HepG2 (cell line): ENCODE data around the gene CTIF. TPM values are rescaled to one million over a fixed set of nuclear protein-coding genes. Genes with fewer than 3 reads are reported as not detected.

Experiments used
- BATF2 ChIP-seq: sonication (generic); formaldehyde crosslinking; IDR thresholded peaks from 2 replicates; pipeline ENCODE4 v1.8.0; 2022; ENCODE audit warnings: mild to moderate bottlenecking, missing genetic modification reagents, moderate library complexity
- CTCF ChIP-seq: sonication (generic); formaldehyde crosslinking; IDR thresholded peaks from 2 replicates; pipeline ENCODE4 v1.5.0; 2020; ENCODE audit warnings: mild to moderate bottlenecking, missing genetic modification reagents, moderate library complexity
- FOXJ3 ChIP-seq: sonication (generic); formaldehyde crosslinking; IDR thresholded peaks from 2 replicates; pipeline ENCODE4 v1.4.0; 2020; ENCODE audit warnings: missing genetic modification reagents, mild to moderate bottlenecking, borderline replicate concordance
- POGK ChIP-seq: sonication (generic); formaldehyde crosslinking; conservative IDR thresholded peaks from 2 replicates; pipeline ENCODE4 v1.8.0; 2022; ENCODE audit warnings: mild to moderate bottlenecking, moderate library complexity, missing genetic modification reagents
- SAFB2 ChIP-seq: sonication (generic); formaldehyde crosslinking; IDR thresholded peaks from 2 replicates; pipeline ENCODE4 v1.5.1; 2020; ENCODE audit warnings: missing genetic modification reagents, low read depth, mild to moderate bottlenecking, borderline replicate concordance
- ZBTB4 ChIP-seq: sonication (generic); formaldehyde crosslinking; IDR thresholded peaks from 2 replicates; pipeline ENCODE4 v1.4.0; 2020; ENCODE audit warnings: missing genetic modification reagents, mild to moderate bottlenecking, borderline replicate concordance
- ZNF317 ChIP-seq: sonication (generic); formaldehyde crosslinking; IDR thresholded peaks from 2 replicates; pipeline ENCODE4 v1.5.0; 2020; ENCODE audit warnings: mild to moderate bottlenecking, missing genetic modification reagents
- ZNF331 ChIP-seq: sonication (generic); formaldehyde crosslinking; IDR thresholded peaks from 2 replicates; pipeline ENCODE4 v1.4.0; 2020; ENCODE audit warnings: missing genetic modification reagents
- ZNF430 ChIP-seq: sonication (generic); formaldehyde crosslinking; IDR thresholded peaks from 2 replicates; pipeline ENCODE4 v1.9.0; 2021; ENCODE audit warnings: mild to moderate bottlenecking, missing genetic modification reagents
- ZNF546 ChIP-seq: sonication (generic); formaldehyde crosslinking; conservative IDR thresholded peaks from 2 replicates; pipeline ENCODE4 v1.8.1; 2023; ENCODE audit warnings: mild to moderate bottlenecking, missing genetic modification reagents
- polyA plus RNA-seq, 8 experiments: library from polyadenylated mRNA; depleted of rRNA in 3 of 8; stranded (reverse) in 7 of 8; unstranded in 1 of 8; fragments of >200 nt; fragmentation: Illumina TruSeq in 4 of 8; extraction: Trizol in 4 of 8; gene quantifications; 2 replicates each; pipeline versions ENCODE4 v1.2.1 to v1.2.3, GENCODE V29; 2011 to 2016; ENCODE audit warnings: low read depth in 4 of 8, missing spikeins in 1 of 8, mixed read lengths in 1 of 8; ENCODE audit not compliant: insufficient read depth in 1 of 8
- total RNA-seq, 5 experiments: library from RNA; depleted of rRNA; stranded (reverse); fragments of >200 nt; fragmentation: Illumina TruSeq; extraction: Trizol; gene quantifications; 2 replicates each; pipeline ENCODE4 v1.2.3, GENCODE V29; 2016; ENCODE audit warnings: low read depth in 1 of 5
- TF ChIP-seq, protein P1 (sequence below): sonication (generic); formaldehyde crosslinking; IDR thresholded peaks from 2 replicates; pipeline ENCODE4 v1.5.0; 2020; ENCODE audit warnings: mild to moderate bottlenecking, missing genetic modification reagents, borderline replicate concordance
- TF ChIP-seq, protein P2 (sequence below): sonication (generic); formaldehyde crosslinking; IDR thresholded peaks from 2 replicates; pipeline ENCODE4 v1.4.0; 2020; ENCODE audit warnings: missing genetic modification reagents, borderline replicate concordance

The CTIF gene
- total and polyA plus RNA-seq, 2 of the 13 experiments (the other 11 are each of a cell fraction or from before 2014, with no cell fraction given): 18.2 to 28.0 TPM

DNA sequence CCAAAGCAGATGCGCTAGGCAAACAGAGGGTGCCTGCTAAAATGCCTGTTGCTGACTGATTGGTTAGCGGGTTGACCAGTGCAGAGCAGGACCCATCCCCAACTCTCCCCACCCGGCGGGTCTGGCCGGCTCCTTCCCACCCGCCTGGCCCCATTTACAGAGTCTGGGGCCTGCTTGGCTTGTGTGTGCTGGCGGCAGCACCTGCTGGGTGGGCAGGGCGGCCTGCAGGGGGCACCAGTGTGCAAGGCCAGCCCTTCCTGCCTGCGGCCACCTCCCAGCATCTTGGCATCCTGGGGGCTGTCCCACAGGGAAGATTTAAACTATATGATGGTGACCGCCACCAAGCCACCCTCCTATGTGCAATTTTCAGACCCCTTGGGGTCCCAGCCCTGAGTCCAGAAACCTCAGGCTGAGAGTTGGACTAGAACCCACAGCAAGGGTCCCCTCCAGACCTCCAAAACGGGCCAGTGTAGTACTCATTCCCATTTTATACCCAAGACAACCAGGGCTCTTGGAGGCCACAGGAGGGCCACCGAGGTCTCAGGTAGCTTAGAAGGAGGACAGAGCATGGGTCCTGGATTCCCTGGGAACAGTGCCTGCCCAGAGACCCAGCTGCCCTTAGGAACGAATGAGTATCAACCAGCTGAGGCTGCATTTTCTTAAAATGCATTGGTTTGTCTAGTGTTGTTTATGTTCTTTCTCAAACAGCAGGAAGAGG, 238.4 kb downstream of the CTIF start (continued):
- TF ChIP-seq, protein P1, sequence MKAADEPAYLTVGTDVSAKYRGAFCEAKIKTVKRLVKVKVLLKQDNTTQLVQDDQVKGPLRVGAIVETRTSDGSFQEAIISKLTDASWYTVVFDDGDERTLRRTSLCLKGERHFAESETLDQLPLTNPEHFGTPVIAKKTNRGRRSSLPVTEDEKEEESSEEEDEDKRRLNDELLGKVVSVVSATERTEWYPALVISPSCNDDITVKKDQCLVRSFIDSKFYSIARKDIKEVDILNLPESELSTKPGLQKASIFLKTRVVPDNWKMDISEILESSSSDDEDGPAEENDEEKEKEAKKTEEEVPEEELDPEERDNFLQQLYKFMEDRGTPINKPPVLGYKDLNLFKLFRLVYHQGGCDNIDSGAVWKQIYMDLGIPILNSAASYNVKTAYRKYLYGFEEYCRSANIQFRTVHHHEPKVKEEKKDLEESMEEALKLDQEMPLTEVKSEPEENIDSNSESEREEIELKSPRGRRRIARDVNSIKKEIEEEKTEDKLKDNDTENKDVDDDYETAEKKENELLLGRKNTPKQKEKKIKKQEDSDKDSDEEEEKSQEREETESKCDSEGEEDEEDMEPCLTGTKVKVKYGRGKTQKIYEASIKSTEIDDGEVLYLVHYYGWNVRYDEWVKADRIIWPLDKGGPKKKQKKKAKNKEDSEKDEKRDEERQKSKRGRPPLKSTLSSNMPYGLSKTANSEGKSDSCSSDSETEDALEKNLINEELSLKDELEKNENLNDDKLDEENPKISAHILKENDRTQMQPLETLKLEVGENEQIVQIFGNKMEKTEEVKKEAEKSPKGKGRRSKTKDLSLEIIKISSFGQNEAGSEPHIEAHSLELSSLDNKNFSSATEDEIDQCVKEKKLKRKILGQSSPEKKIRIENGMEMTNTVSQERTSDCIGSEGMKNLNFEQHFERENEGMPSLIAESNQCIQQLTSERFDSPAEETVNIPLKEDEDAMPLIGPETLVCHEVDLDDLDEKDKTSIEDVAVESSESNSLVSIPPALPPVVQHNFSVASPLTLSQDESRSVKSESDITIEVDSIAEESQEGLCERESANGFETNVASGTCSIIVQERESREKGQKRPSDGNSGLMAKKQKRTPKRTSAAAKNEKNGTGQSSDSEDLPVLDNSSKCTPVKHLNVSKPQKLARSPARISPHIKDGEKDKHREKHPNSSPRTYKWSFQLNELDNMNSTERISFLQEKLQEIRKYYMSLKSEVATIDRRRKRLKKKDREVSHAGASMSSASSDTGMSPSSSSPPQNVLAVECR: 0 out of 2 replicates have a peak, but pooled peaks have one; percentile 24
- TF ChIP-seq POGK (CRISPR knock-in tag) (no peak), BATF2 (CRISPR knock-in tag) (no peak), ZNF430 (no peak), FOXJ3 (CRISPR knock-in tag) (no peak), ZNF317 (no peak), CTCF (CRISPR knock-in tag) (peak; percentile 91), ZBTB4 (CRISPR knock-in tag) (peak; percentile 25; the same call in 1 of the 2 replicates), ZNF331 (CRISPR knock-in tag) (peak; percentile 44; the same call in 1 of the 2 replicates), ZNF546 (CRISPR knock-in tag) (no peak), SAFB2 (CRISPR knock-in tag) (no peak)
- TF ChIP-seq, protein P2, sequence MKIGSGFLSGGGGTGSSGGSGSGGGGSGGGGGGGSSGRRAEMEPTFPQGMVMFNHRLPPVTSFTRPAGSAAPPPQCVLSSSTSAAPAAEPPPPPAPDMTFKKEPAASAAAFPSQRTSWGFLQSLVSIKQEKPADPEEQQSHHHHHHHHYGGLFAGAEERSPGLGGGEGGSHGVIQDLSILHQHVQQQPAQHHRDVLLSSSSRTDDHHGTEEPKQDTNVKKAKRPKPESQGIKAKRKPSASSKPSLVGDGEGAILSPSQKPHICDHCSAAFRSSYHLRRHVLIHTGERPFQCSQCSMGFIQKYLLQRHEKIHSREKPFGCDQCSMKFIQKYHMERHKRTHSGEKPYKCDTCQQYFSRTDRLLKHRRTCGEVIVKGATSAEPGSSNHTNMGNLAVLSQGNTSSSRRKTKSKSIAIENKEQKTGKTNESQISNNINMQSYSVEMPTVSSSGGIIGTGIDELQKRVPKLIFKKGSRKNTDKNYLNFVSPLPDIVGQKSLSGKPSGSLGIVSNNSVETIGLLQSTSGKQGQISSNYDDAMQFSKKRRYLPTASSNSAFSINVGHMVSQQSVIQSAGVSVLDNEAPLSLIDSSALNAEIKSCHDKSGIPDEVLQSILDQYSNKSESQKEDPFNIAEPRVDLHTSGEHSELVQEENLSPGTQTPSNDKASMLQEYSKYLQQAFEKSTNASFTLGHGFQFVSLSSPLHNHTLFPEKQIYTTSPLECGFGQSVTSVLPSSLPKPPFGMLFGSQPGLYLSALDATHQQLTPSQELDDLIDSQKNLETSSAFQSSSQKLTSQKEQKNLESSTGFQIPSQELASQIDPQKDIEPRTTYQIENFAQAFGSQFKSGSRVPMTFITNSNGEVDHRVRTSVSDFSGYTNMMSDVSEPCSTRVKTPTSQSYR: no peak
